IPS-NIHi11 (cell line): Measurements from ENCODE around the gene UFSP1.
A peak's percentile ranks its signal among the peaks of the same experiment; 100 is the strongest.
"Not testable (repeated sequence)": the region's sequence is repeated elsewhere in the genome, so short reads cannot be mapped to it uniquely, and the experiment has no call there.

ENCODE experiments used
- DNase-seq: peaks from one replicate; pipeline ENCODE4 v3.0.0; 2012; ENCODE audit warnings: mixed read lengths, low spot score

UFSP1 gene

DNA sequence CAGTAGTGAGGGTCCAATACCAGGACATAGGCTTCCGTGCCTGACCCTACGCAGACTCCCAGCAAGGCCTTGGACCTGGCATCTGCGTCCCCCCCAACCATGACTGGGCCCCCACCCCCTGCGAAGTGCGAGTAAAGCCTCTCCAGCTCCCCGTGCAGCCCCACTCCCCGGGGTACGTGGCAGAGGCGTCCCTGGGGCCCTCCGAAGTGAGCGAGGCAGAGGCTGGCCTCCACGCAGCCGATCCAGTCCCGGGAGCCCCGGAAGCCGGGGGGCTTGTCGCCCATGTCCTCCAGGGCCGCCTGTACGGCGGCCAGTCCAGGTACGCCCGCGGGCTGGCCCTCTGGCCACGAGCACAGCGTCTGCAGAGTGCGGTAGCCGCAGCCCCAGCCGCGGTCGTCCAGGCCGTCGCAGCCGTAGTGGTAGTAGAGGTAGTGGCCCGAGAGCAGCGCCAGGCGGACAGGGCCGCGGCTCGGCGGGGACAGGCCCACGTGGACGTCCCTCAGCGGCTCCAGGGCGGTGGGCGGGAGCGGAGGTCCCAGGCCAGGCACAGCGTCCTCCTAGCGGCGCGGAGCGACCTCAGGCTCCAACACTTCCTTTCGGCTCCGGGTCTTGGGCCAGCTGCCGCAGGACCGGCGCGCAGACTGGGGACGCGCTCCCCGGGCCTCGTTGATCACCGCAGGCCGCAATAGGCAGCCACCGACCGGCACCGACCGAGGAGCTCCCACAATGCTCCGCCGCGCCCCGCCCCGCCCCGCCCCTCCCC lies at the start of gene UFSP1:
Gene UFSP1 (minus strand): TSS at position 728 of the 763 bp plus-strand sequence. CDS start 444 bp downstream, at position 284.
- no peak for DNase-seq

DNA sequence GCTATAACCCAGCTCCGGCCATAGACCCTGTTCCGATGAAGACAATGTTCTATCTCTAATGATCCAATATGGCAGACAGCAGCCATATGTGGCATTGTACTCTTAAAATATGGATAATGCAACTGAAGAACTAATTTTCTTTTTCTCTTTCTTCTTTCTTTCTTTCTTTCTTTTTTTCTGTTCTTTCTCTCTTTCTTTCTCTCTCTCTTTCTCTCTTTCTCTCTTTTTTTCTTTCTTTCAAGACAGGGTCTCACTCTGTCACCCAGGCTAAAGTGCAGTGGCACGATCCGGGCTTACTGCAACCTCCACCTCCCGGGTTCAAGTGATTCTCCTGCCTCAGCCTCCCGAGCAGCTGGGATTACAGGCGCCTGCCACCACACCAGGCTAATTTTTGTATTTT lies 46.7 kb upstream of the UFSP1 start:
- DNase-seq: not testable (repeated sequence)

DNA sequence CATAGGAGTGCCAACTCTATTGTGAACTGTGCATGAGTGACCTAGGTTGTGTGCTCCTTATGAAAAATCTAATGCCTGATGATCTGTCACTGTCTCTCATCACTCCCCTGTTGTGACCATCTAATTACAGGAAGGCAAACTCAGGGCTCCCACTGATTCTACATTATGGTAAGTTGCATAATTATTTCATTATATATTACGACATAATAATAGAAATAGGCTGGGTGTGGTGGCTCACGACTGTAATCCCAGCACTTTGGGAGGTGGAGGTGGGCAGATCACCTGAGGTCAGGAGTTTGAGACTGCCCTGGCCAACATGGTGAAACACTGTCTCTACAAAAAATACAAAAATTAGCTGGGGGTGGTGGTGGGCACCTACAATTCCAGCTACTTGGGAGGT lies 45.9 kb upstream of the UFSP1 start:
- not testable (repeated sequence) for DNase-seq

DNA sequence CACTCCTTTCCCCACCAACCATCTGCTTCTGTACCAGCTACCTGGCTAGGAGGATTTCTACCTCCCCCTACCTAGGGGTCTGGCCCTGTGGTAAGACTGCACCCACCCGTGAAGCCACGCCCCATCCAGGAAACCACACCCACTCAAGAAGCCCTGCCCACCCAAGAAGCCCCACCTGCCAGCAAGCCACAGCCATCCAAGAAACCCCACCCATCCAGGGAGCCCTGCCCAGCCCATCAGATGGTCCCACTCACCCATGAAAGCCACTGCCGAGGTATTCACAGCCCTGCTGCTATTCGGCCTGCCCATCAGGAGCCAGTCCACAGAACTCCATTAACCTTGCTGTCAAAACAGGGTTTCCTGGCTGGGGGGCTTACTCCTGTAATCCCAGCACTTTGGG lies 44.2 kb upstream of the UFSP1 start:
- no peak for DNase-seq

DNA sequence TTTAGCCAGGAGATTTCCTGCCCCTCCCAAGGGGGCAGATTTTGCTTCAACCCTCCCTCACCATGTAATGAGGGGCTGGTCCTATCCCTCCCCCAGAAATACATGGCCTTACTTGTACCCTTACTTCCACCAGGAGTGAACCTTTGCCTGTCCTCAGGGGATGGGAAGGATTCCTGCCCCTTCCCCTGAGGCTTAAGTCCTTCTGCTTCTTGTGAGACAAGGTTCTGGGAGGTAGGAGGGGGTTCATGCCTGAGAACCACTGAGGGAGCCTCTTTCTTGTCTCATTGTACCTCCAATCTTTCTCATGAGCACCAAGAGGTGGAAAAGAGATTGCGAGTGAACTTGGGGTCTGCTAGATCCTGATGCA lies 40.3 kb upstream of the UFSP1 start:
- DNase-seq: no peak

DNA sequence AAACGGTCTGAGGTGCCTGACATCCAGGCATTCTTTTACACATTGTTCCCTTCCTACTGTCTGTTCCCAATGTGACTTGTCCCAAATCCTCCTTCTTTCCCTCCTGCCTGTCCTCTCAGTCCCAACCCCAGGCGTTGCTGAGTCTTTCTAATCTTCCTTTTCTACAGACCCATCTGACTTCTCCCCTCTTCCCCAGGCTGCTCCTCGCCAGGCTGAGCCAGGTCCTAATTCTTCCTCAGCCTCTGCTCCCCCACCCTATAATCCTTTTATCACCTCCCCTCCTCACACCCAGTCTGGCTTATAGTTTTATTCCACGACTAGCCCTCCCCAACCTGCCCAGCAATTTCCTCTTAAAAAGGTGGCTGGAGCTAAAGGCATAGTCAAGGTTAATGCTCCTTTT lies 34.1 kb upstream of the UFSP1 start:
- DNase-seq: not testable (repeated sequence)

DNA sequence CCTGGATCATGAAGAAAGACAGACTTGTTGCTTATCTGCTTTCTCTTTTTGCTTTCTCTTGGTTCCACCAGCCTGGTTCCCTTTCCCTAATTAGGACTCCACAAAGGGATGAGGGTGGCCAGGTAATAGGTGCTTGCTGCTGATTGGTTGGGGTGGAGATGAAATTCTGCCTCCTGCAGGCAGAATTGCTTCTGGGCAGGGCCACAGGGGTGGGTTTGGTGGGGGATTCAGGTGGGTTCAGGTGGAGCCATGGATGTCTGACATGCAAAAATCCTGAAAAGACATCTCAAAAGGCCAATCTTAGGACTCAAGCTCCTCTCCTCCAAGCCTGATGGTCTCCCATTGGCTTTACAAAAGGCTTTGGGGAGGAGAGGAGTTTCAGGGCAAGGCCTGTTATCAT lies 31.5 kb upstream of the UFSP1 start:
- DNase-seq: no peak

DNA sequence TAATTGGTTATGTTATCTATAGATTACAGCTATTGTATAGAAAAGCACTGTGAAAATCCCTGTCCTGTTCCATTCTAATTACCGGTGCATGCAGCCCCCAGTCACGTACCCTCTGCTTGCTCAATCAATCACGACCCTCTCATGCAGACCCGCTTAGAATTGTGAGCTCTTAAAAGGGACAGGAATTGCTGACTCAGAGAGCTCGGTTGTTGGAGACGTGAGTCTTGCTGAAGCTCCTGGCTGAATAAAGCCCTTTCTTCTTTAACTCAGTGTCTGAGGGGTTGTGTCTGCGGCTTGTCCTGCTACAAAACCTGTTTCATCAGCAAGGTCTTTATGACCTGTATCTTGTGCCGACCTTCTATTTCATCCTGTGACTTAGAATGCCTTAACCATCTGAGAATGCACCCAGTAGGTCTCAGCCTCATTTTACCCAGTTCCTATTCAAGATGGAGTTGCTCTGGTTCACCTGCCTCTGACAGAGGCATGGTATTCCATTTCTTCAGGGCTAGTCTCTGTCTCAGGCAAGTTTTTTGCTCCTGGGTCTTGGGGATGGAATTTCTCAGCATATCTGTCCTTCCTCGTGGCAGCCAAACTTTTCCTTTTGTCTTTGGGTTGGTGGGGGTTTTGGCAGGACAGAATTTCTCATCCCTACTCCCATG lies 30.4 kb upstream of the UFSP1 start:
- DNase-seq: not testable (repeated sequence)

DNA sequence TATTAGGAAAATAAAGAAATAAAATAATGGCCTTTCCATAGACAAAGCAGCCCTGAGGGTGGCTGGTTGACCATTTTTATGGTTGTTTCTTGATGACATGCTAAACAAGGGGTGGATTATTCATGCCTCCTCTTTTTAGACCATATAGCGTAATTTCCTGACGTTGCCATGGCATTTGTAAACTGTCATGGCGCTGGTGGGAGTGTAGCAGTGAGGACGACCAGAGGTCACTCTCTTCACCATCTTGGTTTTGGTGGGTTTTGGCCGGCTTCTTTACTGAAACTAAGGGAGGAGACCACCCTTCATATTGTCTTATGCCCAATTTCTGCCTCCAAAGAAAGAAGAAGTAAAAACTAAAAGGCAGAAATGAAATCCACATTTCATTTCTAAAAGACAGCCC lies 29.8 kb upstream of the UFSP1 start:
- not testable (repeated sequence) for DNase-seq

DNA sequence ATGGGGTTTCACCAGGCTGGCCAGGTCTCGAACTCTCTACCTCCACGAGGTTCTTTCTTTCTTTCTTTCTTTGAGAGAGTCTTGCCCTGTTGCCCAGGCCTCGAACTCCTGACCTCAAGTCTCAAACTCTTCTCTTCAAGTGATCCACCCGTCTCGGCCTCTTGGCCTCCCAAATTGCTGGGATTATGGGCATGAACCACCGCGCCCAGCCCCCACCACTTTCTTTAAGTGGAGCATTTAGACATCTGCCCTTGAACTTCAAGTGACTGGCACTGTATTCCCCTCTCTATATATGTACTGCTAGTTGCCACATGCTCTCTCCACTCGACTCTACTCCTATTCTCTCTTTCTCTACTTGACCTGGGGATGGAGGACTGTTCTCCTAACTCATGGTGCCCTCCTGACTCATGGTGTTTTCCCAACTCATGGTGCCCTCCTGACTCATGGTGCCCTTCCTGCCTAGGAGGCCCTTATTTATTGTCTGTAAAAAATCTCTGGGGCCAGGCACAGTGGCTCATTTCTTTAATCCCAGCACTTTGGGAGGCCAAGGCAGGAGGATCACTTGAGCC lies 25.4 kb upstream of the UFSP1 start:
- no peak for DNase-seq

DNA sequence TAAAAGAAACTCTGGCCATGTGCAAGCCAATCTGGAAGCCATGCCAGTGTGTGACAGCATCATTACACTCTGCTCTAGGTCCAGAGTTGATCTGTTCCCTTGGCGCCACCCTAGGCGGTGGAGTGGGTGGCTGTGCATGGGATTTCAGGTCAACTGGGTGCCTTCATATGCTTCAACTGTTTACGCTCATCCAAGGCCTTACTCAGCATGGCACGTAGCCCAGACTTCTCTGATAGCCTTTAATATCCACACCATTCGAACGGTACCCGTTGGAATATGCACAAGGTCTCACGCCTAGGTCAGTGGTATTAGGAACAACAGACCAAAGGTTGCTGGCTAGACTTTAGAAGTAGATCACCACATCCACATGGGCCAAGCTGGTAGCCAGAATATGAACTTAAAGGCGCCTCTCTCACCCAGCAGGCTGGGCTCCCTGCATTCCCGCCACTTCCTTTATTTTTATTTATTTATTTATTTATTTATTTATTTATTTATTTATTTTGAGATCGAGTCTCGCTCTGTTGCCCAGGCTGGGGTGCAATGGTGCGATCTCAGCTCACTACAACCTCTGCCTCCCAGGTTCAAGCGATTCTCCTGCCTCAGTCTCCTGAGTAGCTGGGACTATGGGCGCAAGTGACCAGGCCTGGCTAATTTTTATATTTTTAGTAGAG lies 24.8 kb upstream of the UFSP1 start:
- no peak for DNase-seq

DNA sequence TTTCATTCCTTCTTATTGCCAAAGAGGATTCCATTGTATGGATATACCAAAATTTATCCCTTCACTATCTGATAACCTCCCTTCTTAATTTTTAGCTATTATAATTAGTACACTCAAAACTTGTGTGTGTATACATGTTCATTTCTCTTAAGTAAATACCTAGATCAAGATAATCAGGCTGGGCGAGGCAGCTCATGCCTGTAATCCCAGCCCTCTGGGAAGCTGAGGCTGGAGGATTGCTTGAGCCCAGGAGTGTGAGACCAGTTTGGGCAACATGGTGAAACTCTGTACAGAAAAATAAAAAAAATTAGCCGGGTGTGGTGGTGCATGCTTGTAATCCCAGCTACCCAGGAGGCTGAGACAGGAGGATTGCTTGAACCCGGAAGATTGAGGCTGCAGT lies 22.0 kb upstream of the UFSP1 start:
- DNase-seq: no peak

DNA sequence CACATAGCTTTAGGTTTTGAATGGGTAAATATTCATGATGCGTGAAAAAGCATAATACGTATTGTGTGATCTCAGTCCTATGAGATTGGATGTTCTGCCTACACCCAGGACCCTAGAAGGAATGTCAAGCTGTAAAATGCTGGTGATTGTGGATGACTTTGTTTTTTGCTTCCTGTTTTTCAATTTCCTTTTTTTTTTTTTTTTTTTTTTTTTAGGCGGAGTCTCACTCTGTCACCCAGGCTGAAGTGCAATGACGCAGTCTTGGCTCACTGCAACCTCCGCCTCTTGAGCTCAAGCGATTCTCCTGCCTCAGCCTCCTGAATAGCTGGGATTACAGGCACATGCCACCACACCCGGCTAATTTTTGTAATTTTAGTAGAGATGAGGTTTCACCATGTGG lies 20.9 kb upstream of the UFSP1 start:
- not testable (repeated sequence) for DNase-seq

DNA sequence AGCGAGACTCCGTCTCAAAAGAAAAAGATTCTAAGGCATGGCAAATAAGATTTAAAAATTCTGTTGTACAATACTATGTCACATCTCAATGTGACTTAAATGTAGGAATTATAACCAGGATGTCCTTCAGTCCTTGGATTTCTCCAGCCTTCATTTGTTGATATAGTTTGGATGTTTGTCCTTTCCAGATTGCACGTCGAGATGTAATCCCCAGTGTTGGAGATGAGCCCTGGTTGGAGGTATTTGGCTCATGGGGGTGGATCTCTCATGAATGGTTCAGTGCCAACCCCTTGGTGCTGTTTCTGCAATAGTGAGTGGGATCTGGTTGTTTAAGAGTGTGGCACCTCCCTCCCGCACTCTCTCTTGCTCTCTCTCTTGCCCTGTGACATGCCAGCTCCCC lies 19.0 kb upstream of the UFSP1 start:
- DNase-seq: no peak

DNA sequence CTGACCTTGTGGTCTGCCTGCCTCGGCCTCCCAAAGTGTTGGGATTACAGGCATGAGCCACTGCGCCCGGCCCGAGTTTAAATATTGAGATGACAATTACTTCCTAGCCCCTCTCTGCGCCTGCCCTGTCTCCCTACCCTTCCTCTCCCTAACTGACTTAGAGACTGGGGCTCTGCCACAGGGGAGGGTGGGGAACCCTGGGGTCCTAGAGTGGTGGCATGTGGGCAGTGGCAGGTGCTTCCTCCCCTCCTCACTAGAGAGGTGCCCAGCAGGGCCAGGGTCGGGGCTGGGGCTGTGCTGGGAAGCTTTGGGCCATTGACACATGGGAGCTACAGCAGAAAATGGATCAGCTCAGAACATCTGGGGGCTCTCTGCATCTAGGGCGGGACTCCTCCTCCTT lies 13.1 kb upstream of the UFSP1 start:
- no peak for DNase-seq

DNA sequence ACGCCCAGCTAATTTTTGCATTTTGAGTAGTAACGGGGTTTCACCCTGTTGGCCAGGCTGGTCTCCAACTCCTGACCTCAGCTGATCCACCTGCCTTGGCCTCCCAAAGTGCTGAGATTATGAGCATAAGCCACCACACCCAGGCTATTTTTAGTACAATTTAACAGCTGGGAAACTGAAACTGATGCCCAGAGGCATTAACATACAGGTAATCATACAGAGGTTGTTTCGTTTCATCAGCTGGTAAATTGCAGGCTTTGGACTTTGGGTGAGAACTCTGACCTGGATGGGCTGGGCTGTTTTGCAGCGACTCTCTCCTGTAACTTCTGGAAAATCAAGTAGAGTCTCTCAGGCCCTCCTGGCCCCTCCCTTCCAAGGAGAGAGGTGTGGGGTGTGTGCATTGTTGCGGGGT lies 12.4 kb upstream of the UFSP1 start:
- DNase-seq: no peak

DNA sequence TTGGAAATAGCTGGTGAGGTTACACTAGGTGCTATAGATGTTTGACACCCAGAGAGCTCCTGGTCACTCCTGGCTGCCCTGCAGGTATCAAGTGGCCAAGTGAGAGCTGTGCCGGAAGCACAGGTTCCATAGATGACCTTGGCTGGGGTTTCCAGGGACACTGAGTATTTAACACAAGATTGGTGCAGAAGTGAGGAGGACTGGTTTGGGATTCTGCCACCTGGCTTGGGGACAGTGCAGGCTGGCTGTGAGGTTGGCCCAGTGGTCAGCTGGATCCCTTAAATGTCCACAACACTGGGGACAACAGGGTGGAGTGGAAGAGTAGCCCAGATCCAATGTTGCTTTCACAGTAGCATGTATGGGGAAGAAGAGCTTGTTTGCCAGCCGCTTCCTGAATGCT lies 11.5 kb upstream of the UFSP1 start:
- DNase-seq: no peak

DNA sequence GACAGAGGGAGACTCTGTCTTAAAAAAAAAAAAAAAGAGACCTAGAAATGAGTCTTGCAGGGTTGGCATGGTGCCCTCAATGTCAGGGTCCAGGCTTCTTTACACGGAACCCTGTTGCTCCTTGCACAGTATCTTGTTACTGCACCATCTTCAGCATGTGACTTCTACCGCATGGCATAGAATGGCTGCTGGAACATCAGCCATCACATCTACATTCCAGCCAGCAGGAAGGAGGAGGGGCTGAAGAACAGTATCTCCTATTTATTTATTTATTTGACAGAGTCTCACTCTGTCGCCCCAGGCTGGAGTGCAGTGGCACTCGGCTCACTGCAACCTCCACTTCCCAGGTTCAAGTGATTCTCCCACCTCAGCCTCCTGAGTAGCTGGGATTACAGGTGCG lies 9.9 kb upstream of the UFSP1 start:
- DNase-seq: no peak

DNA sequence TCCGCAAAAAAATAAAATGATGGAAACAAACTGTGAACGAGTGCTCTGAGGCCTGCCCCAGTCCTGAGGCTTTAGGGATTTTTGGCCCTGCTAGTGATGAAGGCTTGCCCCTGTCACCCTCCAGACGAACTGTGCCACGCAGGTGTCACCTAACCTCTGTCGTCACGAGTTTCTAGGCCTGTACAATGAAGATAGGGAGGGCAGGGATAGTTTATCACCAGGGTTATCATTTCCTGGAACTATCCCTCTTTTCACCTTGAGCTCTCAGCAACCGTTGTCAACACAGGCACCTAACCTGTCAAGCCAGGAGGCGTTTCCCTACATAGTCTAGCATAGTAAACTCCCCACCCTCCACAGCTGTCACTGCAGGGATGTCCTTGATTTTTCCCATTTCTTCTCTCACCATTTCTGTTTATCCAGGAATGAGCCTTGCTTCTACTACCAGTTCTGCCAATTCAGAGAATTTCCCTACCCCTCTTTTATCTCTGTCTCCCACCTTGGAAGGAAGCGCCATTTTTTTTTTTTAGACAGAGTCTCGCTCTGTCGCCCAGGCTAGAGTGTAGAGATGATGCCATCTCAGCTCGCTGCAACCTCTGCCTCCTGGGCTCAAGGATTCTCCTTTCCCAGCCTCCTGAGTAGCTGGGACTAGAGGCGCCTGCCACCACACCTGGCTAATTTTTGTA lies 8.4 kb upstream of the UFSP1 start:
- no peak for DNase-seq

DNA sequence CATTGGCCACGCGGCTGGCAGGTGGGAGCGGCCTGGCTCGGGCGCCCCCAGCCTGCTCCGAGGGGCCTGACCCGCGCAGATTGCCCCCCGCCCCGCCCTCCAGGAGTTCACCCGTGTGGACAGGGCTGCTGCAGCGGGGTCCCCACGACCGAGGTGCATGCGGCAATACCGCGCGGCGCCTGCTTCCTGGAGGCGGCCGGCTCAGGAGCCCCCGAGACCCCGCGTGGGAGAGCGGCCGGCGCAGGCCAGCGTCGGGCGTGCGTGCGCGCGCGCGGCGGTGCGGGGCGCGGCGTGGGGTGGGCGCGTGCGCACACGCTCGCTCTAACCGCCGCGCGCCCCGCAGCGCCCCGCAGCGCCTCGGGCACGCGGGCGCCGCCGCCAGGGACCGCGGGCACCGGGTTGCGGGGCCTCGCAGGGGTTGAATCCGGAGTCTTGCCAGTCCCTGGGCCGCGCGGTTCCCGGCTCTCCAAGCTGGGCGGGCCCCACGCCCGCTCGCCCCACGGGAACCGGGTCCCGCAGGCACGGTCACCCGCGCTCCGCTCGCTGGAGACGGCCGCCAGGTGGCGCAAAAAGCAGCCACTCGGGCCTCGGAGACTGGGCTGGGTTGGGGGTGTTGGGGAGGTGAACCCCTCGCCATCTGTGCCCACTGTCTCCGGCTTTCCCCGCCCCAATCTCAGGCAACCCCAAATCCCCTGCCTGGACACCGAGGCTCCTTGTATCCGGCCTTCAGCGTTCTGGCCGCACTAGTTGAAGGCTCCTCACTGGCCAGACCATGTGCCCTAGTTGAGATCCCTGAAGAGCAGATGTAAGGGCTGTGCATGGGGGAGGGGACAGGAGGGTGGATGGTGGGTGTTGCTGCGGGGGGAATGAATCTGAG lies 7.5 kb upstream of the UFSP1 start:
- DNase-seq: peak; percentile 63
